ENCODE results near the gene ASB10.

- no peak for TF ChIP-seq CTCF (IDR thresholded peaks at IDR 0.05; ENCODE audit: low read depth, low read length, missing input control)
- no peak for TF ChIP-seq SP1 (IDR thresholded peaks at IDR 0.05)
- TF ChIP-seq JUND (IDR thresholded peaks at IDR 0.05) = no peak
- TF ChIP-seq ATF3 (IDR thresholded peaks at IDR 0.05) = no peak
- TF ChIP-seq, protein P1, sequence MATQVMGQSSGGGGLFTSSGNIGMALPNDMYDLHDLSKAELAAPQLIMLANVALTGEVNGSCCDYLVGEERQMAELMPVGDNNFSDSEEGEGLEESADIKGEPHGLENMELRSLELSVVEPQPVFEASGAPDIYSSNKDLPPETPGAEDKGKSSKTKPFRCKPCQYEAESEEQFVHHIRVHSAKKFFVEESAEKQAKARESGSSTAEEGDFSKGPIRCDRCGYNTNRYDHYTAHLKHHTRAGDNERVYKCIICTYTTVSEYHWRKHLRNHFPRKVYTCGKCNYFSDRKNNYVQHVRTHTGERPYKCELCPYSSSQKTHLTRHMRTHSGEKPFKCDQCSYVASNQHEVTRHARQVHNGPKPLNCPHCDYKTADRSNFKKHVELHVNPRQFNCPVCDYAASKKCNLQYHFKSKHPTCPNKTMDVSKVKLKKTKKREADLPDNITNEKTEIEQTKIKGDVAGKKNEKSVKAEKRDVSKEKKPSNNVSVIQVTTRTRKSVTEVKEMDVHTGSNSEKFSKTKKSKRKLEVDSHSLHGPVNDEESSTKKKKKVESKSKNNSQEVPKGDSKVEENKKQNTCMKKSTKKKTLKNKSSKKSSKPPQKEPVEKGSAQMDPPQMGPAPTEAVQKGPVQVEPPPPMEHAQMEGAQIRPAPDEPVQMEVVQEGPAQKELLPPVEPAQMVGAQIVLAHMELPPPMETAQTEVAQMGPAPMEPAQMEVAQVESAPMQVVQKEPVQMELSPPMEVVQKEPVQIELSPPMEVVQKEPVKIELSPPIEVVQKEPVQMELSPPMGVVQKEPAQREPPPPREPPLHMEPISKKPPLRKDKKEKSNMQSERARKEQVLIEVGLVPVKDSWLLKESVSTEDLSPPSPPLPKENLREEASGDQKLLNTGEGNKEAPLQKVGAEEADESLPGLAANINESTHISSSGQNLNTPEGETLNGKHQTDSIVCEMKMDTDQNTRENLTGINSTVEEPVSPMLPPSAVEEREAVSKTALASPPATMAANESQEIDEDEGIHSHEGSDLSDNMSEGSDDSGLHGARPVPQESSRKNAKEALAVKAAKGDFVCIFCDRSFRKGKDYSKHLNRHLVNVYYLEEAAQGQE (IDR thresholded peaks at IDR 0.05) = no peak
- no peak for TF ChIP-seq YY1 (IDR thresholded peaks at IDR 0.05)
- no peak for TF ChIP-seq RAD21 (IDR thresholded peaks at IDR 0.05)
- TF ChIP-seq TAF1 (conservative IDR thresholded peaks at IDR 0.05) = no peak
Measured at GRCh38 chr7:151144387-151144786, 42.7 kb downstream of the ASB10 start.

Data from liver (tissue), 3 donors.